ENCODE data around the gene METTL14. TPM values are rescaled to one million over a fixed set of nuclear protein-coding genes. Genes with fewer than 3 reads are reported as not detected.

Gene METTL14
- total RNA-seq, 1 experiment from 2014 or later = 32.6 TPM

DNA sequence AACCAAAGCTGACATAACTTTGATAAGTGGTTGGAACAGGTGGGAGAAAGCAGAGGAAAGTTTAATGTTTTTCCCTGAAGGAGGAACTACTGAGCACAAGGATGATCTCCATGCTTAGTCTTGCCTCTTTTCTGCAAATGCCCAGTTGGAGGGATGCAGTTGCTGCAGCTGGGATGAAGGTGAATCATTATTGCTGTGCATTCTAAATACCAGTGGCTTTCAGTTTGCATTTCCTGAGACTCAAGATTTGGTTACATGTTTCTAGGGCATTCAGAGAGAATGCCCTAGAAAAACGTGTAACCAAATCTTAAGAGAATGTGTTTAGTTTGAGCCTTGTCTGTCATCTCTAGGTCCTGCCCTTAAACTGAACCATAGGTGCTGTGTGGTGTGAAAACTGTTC lies 42.2 kb downstream of the METTL14 start:
- intact Hi-C loops (cut with micrococcal nuclease) = no loop called here
- Mint-ChIP-seq H3K9me3 (ENCODE audit: unreplicated experiment) (no peaks in the 10 kb centered on the region), H3K36me3 (ENCODE audit: insufficient read depth, unreplicated experiment) (peaks cover 71% of the 10 kb centered on the region), H3K4me3 (ENCODE audit: unreplicated experiment) (no peak overlapping the region), H3K4me1 (ENCODE audit: insufficient read depth, unreplicated experiment) (peaks cover 1% of the 10 kb centered on the region), H3K27me3 (ENCODE audit: insufficient read depth, unreplicated experiment) (no peaks in the 10 kb centered on the region), H3K27ac (ENCODE audit: low read depth, unreplicated experiment) (no peak overlapping the region)
- TF ChIP-seq, protein P1, sequence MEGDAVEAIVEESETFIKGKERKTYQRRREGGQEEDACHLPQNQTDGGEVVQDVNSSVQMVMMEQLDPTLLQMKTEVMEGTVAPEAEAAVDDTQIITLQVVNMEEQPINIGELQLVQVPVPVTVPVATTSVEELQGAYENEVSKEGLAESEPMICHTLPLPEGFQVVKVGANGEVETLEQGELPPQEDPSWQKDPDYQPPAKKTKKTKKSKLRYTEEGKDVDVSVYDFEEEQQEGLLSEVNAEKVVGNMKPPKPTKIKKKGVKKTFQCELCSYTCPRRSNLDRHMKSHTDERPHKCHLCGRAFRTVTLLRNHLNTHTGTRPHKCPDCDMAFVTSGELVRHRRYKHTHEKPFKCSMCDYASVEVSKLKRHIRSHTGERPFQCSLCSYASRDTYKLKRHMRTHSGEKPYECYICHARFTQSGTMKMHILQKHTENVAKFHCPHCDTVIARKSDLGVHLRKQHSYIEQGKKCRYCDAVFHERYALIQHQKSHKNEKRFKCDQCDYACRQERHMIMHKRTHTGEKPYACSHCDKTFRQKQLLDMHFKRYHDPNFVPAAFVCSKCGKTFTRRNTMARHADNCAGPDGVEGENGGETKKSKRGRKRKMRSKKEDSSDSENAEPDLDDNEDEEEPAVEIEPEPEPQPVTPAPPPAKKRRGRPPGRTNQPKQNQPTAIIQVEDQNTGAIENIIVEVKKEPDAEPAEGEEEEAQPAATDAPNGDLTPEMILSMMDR (IDR thresholded peaks at IDR 0.05; ENCODE audit: unreplicated experiment) = no peak
- DNase-seq (ENCODE audit: unreplicated experiment) = no peak
- BruUV-seq (replicated peaks) = no TSS peak
- ChIA-PET CTCF (interaction anchor here (1.0 to 1.1 kb wide), 2 partner anchors 19 to 165 kb away, joined by 3 to 4 read pairs; no protein-coding TSS in a partner anchor), POLR2A (no interaction called here)

DNA sequence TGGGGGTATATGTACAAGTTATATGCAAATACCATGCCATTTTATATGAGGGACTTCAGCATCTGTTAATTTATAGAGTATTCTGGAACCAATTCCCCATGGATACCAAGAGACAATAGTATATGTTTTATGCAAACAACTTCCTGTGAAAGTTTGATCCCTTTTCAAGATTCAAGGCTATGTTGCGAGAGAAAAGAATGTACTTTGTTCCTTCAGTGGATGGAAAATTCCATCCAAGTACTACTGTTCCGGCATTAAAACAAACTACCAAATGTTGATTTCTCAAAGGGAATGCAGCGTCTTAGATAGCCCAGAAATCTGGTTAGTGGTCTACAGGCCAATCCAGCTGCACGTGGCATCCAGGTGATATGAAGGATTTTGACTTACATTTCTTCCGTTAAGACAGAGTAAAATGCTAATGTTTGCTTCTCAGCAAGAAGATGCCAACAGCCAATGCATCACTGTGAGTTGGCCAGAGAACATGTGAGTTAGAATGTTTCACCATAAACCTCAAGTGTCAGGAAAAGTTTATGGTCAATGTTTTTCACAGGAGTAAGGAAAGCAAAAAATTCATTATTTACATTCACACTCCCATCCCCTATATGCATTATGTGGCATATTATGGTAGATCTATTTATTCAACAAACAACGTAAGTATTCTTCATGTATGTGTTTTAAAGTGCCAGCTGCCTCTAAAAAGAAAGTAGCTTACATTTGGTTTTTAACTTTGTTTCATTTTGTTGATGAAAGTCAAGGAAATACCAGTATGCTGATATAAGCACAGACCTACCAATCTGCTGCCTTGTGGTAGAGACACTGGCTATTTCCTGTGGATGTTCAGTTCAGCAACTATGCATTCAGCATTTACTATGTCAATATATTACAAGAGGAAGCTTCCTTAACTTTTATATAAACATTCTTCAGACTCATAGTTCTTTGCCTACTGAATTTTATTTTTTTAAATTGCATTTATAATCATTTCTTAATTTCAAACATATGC lies 44.4 kb downstream of the METTL14 start:
- POLR2A ChIA-PET = interaction anchor here (1.3 kb wide), 1 partner anchor 44 kb away, joined by 3 read pairs; the partner anchor contains the start of gene METTL14
- H3K4me1 Mint-ChIP-seq (ENCODE audit: insufficient read depth, unreplicated experiment) = peaks cover 13% of the 10 kb centered on the region
- TF ChIP-seq, protein P1 (IDR thresholded peaks at IDR 0.05; ENCODE audit: unreplicated experiment) = no peak

GRCh38 chr4:118730683-118731082 lies 45.5 kb downstream of the METTL14 start:
- POLR2A ChIA-PET = interaction anchor here (1.3 kb wide), 1 partner anchor 46 kb away, joined by 3 read pairs; the partner anchor contains the start of gene METTL14
- DNase-seq (ENCODE audit: unreplicated experiment) = no peak
- H3K4me3 Mint-ChIP-seq (ENCODE audit: unreplicated experiment) = no peak overlapping the region
- TF ChIP-seq, protein P1 (IDR thresholded peaks at IDR 0.05; ENCODE audit: unreplicated experiment) = no peak
- H3K27me3 Mint-ChIP-seq (ENCODE audit: insufficient read depth, unreplicated experiment) = no peaks in the 10 kb centered on the region
- no peak overlapping the region for H3K27ac Mint-ChIP-seq (ENCODE audit: low read depth, unreplicated experiment)
- CTCF ChIA-PET = interaction anchor here (1.4 kb wide), 1 partner anchor 9 kb away, joined by 5 read pairs; no protein-coding TSS in a partner anchor
- intact Hi-C loops (cut with micrococcal nuclease) = no loop called here
- BruUV-seq (replicated peaks) = no TSS peak
- H3K36me3 Mint-ChIP-seq (ENCODE audit: insufficient read depth, unreplicated experiment) = peaks cover 90% of the 10 kb centered on the region
- peaks cover 13% of the 10 kb centered on the region for H3K4me1 Mint-ChIP-seq (ENCODE audit: insufficient read depth, unreplicated experiment)
- no peaks in the 10 kb centered on the region for H3K9me3 Mint-ChIP-seq (ENCODE audit: unreplicated experiment)

More for the DNA sequence above, 44.4 kb downstream of the METTL14 start:
- Mint-ChIP-seq H3K27me3 (ENCODE audit: insufficient read depth, unreplicated experiment) (no peaks in the 10 kb centered on the region), H3K27ac (ENCODE audit: low read depth, unreplicated experiment) (no peak overlapping the region), H3K36me3 (ENCODE audit: insufficient read depth, unreplicated experiment) (peaks cover 89% of the 10 kb centered on the region), H3K9me3 (ENCODE audit: unreplicated experiment) (no peaks in the 10 kb centered on the region), H3K4me3 (ENCODE audit: unreplicated experiment) (no peak overlapping the region)
- BruUV-seq (replicated peaks) = no TSS peak
- CTCF ChIA-PET = interaction anchor here (0.8 to 1.4 kb wide), 3 partner anchors 10 to 45 kb away, joined by 3 to 5 read pairs (median 3); no protein-coding TSS in a partner anchor
- intact Hi-C loops (cut with micrococcal nuclease) = no loop called here
- DNase-seq (ENCODE audit: unreplicated experiment) = no peak
